Measurements from ENCODE around the gene MAST4.
"Not testable (repeated sequence)": the region's sequence is repeated elsewhere in the genome, so short reads cannot be mapped to it uniquely, and the experiment has no call there.

MAST4 gene

DNA sequence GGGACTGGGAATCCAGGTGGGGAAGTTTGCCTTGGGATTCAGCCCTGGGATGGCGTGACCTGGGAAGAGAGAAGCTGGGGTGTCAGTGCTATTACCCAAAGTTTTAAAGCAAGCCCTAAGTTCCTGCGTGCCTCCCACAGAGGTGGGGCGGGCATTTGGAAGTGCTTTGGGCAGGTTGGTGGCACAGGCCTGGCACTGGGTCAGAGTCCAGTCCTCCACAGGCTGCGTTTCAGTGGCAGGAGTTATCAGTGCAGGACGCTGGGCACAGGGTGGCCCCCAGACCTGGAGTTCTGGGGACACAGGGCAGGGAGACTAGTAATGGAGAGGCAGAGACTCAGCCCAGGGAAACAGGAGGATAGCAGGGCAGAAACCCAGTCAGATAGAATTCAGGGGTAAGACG, 147.2 kb downstream of the MAST4 start:
- no peak for DNase-seq (ENCODE audit: low read depth)

DNA sequence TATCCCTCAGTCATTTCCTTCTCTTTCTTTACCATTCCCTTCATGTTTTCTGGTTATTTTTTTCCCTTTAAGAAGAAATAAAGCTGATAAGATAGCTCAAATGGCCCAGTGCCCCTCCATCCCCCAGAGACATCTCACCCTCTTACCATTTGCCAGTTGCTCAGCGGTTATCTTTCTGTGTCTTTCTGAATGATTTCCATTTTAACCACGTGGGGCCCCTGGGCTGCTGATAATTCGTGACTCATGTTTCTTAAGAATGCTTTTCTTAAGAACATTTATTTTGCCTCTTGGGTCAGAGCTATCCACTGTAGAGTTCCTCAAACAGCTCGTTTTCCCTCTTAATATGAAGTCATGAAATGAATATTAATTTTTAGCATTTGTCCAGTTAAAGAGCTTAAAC, 147.8 kb downstream of the MAST4 start:
- DNase-seq (ENCODE audit: low read depth), result no peak

- DNase-seq (ENCODE audit: low read depth), result no peak
These were observed 149.1 kb downstream of the MAST4 start for GRCh38 chr5:66745297-66745696.

GRCh38 chr5:66747607-66748006, 151.4 kb downstream of the MAST4 start:
- no peak for DNase-seq (ENCODE audit: low read depth)

DNA sequence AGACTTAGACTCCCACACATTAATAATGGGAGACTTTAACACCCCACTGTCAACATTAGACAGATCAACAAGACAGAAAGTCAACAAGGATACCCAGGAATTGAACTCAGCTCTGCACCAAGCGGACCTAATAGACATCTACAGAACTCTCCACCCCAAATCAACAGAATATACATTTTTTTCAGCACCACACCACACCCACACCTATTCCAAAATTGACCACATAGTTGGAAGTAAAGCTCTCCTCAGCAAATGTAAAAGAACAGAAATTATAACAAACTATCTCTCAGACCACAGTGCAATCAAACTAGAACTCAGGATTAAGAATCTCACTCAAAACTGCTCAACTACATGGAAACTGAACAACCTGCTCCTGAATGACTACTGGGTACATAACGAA, 156.5 kb downstream of the MAST4 start:
- not testable (repeated sequence) for DNase-seq (ENCODE audit: low read depth)

DNA sequence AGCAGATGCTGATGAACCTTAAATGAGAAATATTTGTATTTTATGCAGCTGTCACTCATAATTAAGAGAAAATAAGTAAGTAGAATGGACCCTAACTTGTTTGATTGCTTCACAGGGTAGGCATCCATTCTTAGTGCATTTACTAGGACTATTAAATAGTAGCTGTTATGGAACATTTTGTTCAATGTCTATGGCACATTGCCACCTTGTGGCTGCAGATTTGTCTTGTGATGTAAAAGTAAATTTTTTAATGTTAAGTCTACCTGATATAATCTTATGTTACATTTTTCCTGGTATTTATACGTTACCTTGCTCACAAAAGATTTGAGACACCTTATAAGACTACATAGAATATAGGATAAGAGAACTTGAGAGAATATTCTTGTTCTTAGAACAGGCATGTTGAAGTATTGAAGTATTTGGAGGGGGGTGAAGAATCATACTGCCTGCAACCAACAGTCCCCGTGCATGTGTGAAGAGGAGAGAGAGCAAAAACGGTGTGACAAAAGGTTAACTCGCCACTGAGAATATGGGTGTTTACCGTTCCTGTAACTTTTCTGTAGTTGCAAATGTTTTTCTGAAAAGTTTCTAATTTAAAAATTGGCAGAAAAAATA, 161.1 kb downstream of the MAST4 start:
- DNase-seq (ENCODE audit: low read depth), result no peak

GRCh38 chr5:66757834-66758371, 161.7 kb downstream of the MAST4 start:
- DNase-seq (ENCODE audit: low read depth), result no peak

GRCh38 chr5:66769030-66769733, 173.0 kb downstream of the MAST4 start:
- DNase-seq (ENCODE audit: low read depth), result no peak

DNA sequence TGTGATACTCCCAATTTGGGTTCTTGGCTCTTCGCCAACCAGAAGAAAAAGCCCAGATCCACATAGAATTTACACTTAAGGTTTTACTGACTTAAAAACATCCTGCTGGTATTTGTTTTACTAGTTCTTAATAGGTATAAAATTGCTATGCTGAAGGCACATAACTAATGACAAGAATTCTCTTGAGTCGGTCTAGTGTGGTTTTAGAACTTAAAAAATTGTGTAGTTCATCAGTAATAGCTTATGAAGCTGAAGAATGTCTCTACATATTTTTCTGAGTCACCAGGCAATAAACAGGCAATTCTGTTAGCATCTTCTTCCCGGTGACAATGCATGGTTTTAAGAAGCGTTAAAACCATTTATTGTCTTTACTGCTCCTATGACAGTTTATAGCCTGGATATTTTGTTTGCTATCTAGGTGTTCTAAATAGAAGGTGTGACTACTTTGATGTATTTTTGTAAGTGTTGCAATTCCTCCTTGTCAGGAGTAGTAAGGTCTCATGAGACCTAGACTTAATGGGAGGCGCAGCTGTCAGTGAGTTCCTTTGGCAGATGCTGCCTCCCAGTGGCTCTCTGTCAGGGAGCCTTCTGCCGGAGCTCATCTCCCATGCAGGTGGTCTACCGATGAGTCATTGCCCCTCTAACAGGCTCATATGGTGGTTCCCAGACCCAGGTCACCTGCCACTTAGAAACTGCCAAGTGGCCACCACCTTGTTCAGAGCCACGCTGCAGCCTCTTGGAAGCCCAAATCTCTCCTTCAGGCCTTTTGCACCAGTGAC, 173.8 kb downstream of the MAST4 start:
- no peak for DNase-seq (ENCODE audit: low read depth)

DNA sequence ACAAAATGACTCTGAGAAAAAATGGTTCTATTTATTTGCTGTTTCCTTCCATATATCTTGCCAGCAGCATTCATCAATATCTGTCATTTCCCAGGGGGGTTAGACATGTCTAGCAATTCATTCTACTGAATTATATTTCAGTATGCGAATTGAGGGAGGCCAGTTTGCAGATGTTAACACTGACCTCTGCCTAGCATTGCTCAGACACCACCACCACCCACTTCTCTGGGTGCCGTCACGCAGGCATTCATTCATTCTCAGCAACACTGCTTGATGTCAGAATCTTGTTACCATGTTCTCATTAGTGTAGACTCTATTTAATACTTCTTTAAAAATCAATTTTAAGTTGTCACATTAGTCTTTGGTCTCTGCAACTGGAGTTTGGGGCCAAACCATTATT, 181.7 kb downstream of the MAST4 start:
- no peak for DNase-seq (ENCODE audit: low read depth)

GRCh38 chr5:66779528-66779927, 183.3 kb downstream of the MAST4 start:
- no peak for DNase-seq (ENCODE audit: low read depth)

DNA sequence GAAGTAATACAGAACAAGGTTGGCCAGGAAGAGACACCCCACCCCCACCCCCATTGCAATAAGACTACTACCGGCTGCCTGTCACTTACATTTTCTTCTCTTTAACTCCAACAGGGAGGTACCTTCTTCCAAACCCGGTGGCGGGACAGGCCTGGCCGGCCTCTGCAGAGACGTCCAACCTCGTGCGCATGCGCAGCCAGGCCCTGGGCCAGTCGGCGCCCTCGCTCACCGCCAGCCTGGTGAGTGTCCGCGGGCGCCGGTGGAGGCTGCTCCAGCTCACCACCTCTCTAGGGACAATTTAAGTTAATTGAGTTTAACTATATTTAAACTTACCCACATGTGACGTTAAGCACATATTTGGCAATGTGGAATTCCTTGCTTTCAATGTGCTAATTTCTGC, 192.4 kb downstream of the MAST4 start:
- no peak for DNase-seq (ENCODE audit: low read depth)

DNA sequence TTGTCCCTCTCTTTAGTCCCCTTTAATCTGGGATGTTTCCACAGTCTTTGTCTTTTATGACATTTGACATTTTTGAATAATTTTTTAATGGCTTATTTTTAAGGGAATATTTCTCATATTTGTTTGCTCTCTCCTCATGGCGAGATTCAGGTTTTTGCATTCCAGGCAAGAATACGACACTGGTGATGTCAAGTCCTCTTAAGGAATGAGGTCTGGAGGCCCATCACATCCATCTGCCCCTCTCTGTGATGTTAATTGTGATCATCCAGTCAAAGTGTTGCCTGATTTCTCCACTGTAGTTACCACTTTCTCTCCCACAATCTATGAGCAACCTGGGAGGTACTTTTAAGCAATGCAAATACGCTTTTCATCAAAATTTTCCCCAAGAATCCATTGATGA, 193.2 kb downstream of the MAST4 start:
- no peak for DNase-seq (ENCODE audit: low read depth)

GRCh38 chr5:66793049-66793448, 196.9 kb downstream of the MAST4 start:
- no peak for DNase-seq (ENCODE audit: low read depth)

- no peak for DNase-seq (ENCODE audit: low read depth)
These were observed 199.5 kb downstream of the MAST4 start for GRCh38 chr5:66795682-66796081.

GRCh38 chr5:66796305-66797292, 200.4 kb downstream of the MAST4 start:
- no peak for DNase-seq (ENCODE audit: low read depth)

DNA sequence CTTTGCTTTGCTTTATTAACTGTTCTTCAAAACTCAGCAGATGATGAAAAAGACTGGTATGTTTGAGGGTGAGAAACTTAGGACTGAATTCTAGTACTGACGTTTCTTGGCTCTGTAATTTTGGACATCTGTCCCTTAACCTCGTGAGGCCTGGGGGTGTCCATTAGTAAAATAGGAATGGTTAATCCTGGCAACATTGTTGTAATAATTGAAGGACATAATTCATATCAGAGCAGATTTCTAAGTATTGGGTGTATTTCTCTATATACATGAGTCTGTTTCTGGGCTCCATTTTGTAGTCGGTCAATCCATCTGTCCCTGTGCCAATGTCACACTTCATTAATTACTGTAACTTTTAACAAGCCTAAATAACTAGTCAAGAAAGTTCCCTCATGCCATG, 206.7 kb downstream of the MAST4 start:
- DNase-seq (ENCODE audit: low read depth), result no peak

DNA sequence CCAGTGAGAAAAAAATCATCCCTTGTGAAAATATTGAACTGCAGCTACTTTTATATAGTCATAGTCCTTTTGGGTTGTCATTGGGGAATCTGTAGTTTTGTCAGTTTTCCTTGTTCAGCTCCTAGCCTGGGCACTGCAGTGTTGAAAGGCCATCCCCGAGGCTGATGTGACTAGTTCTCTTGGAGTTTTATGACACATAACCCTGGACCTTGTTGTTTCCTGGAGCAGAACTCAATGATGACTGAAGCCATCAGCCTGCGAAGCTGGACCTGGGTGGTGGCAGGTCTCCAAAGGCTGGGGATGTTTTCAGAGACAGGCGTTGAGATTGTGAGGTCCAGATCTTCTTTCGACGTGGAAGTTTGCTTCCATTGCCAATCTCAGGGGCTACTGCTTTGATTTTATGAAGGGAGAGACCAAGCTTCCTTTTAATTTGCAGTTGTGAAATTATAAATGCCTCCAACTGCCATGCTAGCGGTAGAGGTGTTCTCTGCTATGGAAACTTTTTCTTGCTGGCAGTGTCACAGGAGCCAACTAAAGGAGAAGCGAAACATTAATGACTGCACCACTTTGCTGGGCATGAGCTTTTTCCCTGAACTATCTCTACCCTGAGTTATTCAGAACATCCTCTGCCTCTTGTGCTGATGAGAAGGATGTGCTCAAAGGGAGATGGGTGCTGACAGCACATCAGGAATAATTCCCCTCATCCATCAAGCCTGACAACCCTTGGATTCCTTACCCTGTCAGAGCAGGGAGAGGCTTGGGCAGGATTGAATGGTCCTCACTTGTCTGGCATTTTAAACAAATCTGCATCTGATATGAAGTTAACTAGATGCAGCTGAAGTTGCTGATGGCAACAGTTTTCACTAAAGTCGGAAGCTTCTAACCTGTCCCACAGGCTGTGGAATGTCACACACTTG, 209.6 kb downstream of the MAST4 start:
- DNase-seq (ENCODE audit: low read depth), result no peak

GRCh38 chr5:66807743-66808142, 211.6 kb downstream of the MAST4 start:
- DNase-seq (ENCODE audit: low read depth), result no peak

DNA sequence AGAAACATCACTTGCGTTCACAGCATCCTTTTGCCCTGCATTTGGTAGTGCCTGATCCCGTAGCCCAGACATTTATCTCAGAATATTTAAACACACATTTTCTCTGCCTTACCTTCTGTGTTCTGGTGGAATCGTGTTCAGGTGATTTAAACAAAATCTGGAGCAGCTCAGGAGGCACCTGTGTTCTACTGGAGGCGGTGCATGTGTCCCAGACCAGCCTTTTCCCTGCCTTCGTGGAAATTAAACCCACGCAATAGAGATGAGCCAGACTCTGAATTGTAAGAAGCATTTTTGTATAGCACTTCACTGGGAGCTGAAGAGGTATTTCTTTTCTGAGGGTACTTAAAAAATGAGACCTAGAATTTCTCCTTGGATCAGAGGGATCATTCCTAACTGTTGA, 212.5 kb downstream of the MAST4 start:
- DNase-seq (ENCODE audit: low read depth), result no peak

- no peak for DNase-seq (ENCODE audit: low read depth)
These were observed 214.0 kb downstream of the MAST4 start for GRCh38 chr5:66810151-66810550.
